WI38 (cell line): ENCODE measurements around the gene OCSTAMP.

Experiments
- H3K4me3 ChIP-seq: 2 replicates; pipeline ENCODE4 v1.5.1; 2011; ENCODE audit warnings: low read depth, mild to moderate bottlenecking, control low read depth, low read length
- CTCF ChIP-seq: IDR thresholded peaks from 2 replicates; pipeline ENCODE4 v1.5.1; 2012; ENCODE audit warnings: low read depth, mild to moderate bottlenecking, control low read depth, low read length

The OCSTAMP gene

GRCh38 chr20:46539113-46539512 is 11.3 kb downstream of the OCSTAMP start:
- no peak for TF ChIP-seq CTCF
- H3K4me3 ChIP-seq, result no peak overlapping the region

GRCh38 chr20:46530640-46531039 is 19.8 kb downstream of the OCSTAMP start:
- no peak overlapping the region for H3K4me3 ChIP-seq
- no peak for TF ChIP-seq CTCF

GRCh38 chr20:46523696-46524328 is 26.6 kb downstream of the OCSTAMP start:
- no peak for TF ChIP-seq CTCF
- no peak overlapping the region for H3K4me3 ChIP-seq

- TF ChIP-seq CTCF, result no peak
- H3K4me3 ChIP-seq, result no peak overlapping the region
Observed at GRCh38 chr20:46523108-46523507, 27.3 kb downstream of the OCSTAMP start.

GRCh38 chr20:46520976-46521579 is 29.4 kb downstream of the OCSTAMP start:
- H3K4me3 ChIP-seq, result no peak overlapping the region
- TF ChIP-seq CTCF, result peak; percentile 51

GRCh38 chr20:46520540-46520939 is 29.9 kb downstream of the OCSTAMP start:
- no peak for TF ChIP-seq CTCF

GRCh38 chr20:46519471-46520068 is 30.9 kb downstream of the OCSTAMP start:
- H3K4me3 ChIP-seq, result no peak overlapping the region
- no peak for TF ChIP-seq CTCF

More at GRCh38 chr20:46520540-46520939, 29.9 kb downstream of the OCSTAMP start:
- no peak overlapping the region for H3K4me3 ChIP-seq
